Measurements from ENCODE around the gene ATP2C2.

GRCh38 chr16:84413244-84414004, 45.1 kb downstream of the ATP2C2 start:
- TF ChIP-seq CTCF (IDR thresholded peaks at IDR 0.05) (no peak), ESRRA (CRISPR knock-in tag; IDR thresholded peaks at IDR 0.05; ENCODE audit: borderline replicate concordance) (no peak), E2F5 (CRISPR knock-in tag; IDR thresholded peaks at IDR 0.05) (no peak), FOXP4 (CRISPR knock-in tag; IDR thresholded peaks at IDR 0.05) (no peak), NR2C2 (CRISPR knock-in tag; IDR thresholded peaks at IDR 0.05) (no peak), E2F1 (CRISPR knock-in tag; IDR thresholded peaks at IDR 0.05) (no peak), SP1 (CRISPR knock-in tag; conservative IDR thresholded peaks at IDR 0.05) (no peak), ZNF512 (CRISPR knock-in tag; IDR thresholded peaks at IDR 0.05; ENCODE audit: borderline replicate concordance) (no peak)

All from WTC11 (cell line).